Hepatic stellate cell (primary cell): Measurements from ENCODE around the gene POLR1E.

ENCODE experiments used
- DNase-seq: peaks from one replicate; pipeline ENCODE4 v3.0.0; 2011; ENCODE audit warnings: low spot score

The POLR1E gene

GRCh38 chr9:37534901-37535300, 49.2 kb downstream of the POLR1E start:
- no peak for DNase-seq

GRCh38 chr9:37538099-37538498, 52.4 kb downstream of the POLR1E start:
- DNase-seq, result no peak

GRCh38 chr9:37539634-37540033, 53.9 kb downstream of the POLR1E start:
- DNase-seq, result no peak

GRCh38 chr9:37540634-37541033, 54.9 kb downstream of the POLR1E start:
- no peak for DNase-seq

GRCh38 chr9:37541465-37541864, 55.7 kb downstream of the POLR1E start:
- DNase-seq, result no peak

GRCh38 chr9:37542488-37542887, 56.7 kb downstream of the POLR1E start:
- no peak for DNase-seq

GRCh38 chr9:37542895-37543294, 57.1 kb downstream of the POLR1E start:
- DNase-seq, result no peak

GRCh38 chr9:37543468-37543867, 57.7 kb downstream of the POLR1E start:
- no peak for DNase-seq

GRCh38 chr9:37547328-37547878, 61.7 kb downstream of the POLR1E start:
- DNase-seq, result no peak

GRCh38 chr9:37549527-37549926, 63.8 kb downstream of the POLR1E start:
- DNase-seq, result no peak

GRCh38 chr9:37550781-37551180, 65.0 kb downstream of the POLR1E start:
- no peak for DNase-seq

GRCh38 chr9:37551468-37551867, 65.7 kb downstream of the POLR1E start:
- DNase-seq, result no peak

- DNase-seq, result no peak
These were observed 66.1 kb downstream of the POLR1E start for GRCh38 chr9:37551888-37552287.
